Dedifferentiated amniotic fluid mesenchymal stem cell (primary cell): ENCODE measurements around the gene KRT74.
"Not testable (repeated sequence)": the region's sequence is repeated elsewhere in the genome, so short reads cannot be mapped to it uniquely, and the experiment has no call there.

Experiments used
- DNase-seq: peaks from one replicate; pipeline ENCODE4 v3.0.0-alpha.2; 2016; ENCODE audit errors: extremely low spot score

Gene KRT74

GRCh38 chr12:52602552-52602951, 28.9 kb upstream of the KRT74 start:
- no peak for DNase-seq

GRCh38 chr12:52601671-52602070, 28.0 kb upstream of the KRT74 start:
- DNase-seq = no peak

GRCh38 chr12:52600941-52601481, 27.4 kb upstream of the KRT74 start, which contains the start of gene KRT72:
TSS of gene KRT72 (minus strand) at chr12:52601463. CDS start at chr12:52601452, 11 bp downstream.
- DNase-seq = no peak

GRCh38 chr12:52600475-52600874, 26.8 kb upstream of the KRT74 start:
- no peak for DNase-seq

- no peak for DNase-seq
Observed at GRCh38 chr12:52600071-52600470, 26.4 kb upstream of the KRT74 start.

- DNase-seq = no peak
Observed at GRCh38 chr12:52598966-52599365, 25.3 kb upstream of the KRT74 start.

- DNase-seq = not testable (repeated sequence)
Observed at GRCh38 chr12:52594237-52594636, 20.6 kb upstream of the KRT74 start.

- DNase-seq = no peak
Observed at GRCh38 chr12:52591521-52591920, 17.9 kb upstream of the KRT74 start.

- no peak for DNase-seq
Observed at GRCh38 chr12:52590021-52590420, 16.4 kb upstream of the KRT74 start.

- no peak for DNase-seq
Observed at GRCh38 chr12:52587563-52587962, 13.9 kb upstream of the KRT74 start.

- no peak for DNase-seq
Observed at GRCh38 chr12:52585946-52586345, 12.3 kb upstream of the KRT74 start.

- DNase-seq = no peak
Observed at GRCh38 chr12:52585066-52585465, 11.4 kb upstream of the KRT74 start.

- DNase-seq = no peak
Observed at GRCh38 chr12:52584156-52584682, 10.6 kb upstream of the KRT74 start.

- peak; percentile 72 for DNase-seq
Observed at GRCh38 chr12:52582971-52583456, 9.4 kb upstream of the KRT74 start.

GRCh38 chr12:52582486-52582885, 8.8 kb upstream of the KRT74 start:
- DNase-seq = no peak

- DNase-seq = no peak
Observed at GRCh38 chr12:52581481-52581880, 7.8 kb upstream of the KRT74 start.

- no peak for DNase-seq
Observed at GRCh38 chr12:52581066-52581465, 7.4 kb upstream of the KRT74 start.

- no peak for DNase-seq
Observed at GRCh38 chr12:52580496-52580895, 6.9 kb upstream of the KRT74 start.

- DNase-seq = no peak
Observed at GRCh38 chr12:52579468-52580465, 6.1 kb upstream of the KRT74 start.

GRCh38 chr12:52578469-52578868, 4.8 kb upstream of the KRT74 start:
- DNase-seq = no peak

GRCh38 chr12:52577316-52577715, 3.7 kb upstream of the KRT74 start:
- no peak for DNase-seq

GRCh38 chr12:52575948-52576347, 2.3 kb upstream of the KRT74 start:
- DNase-seq = no peak

GRCh38 chr12:52575256-52575655, 1.6 kb upstream of the KRT74 start:
- no peak for DNase-seq
